ENCODE data around the gene CTNNA1.

- TF ChIP-seq, protein P1, sequence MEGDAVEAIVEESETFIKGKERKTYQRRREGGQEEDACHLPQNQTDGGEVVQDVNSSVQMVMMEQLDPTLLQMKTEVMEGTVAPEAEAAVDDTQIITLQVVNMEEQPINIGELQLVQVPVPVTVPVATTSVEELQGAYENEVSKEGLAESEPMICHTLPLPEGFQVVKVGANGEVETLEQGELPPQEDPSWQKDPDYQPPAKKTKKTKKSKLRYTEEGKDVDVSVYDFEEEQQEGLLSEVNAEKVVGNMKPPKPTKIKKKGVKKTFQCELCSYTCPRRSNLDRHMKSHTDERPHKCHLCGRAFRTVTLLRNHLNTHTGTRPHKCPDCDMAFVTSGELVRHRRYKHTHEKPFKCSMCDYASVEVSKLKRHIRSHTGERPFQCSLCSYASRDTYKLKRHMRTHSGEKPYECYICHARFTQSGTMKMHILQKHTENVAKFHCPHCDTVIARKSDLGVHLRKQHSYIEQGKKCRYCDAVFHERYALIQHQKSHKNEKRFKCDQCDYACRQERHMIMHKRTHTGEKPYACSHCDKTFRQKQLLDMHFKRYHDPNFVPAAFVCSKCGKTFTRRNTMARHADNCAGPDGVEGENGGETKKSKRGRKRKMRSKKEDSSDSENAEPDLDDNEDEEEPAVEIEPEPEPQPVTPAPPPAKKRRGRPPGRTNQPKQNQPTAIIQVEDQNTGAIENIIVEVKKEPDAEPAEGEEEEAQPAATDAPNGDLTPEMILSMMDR (IDR thresholded peaks at IDR 0.05; ENCODE audit: low read depth, low read length), result no peak
- no peak for TF ChIP-seq POLR2A (IDR thresholded peaks at IDR 0.05; ENCODE audit: extremely low read depth, insufficient read length)
Measured at GRCh38 chr5:138972836-138973235, 219.6 kb downstream of the CTNNA1 start.

All from NB4 (cell line).